Osteoblast (primary cell): ENCODE results near the gene POLR2C. TPM values are rescaled to one million over a fixed set of nuclear protein-coding genes. Genes with fewer than 3 reads are reported as not detected.
A peak's percentile ranks its signal among the peaks of the same experiment; 100 is the strongest.

Experiments used
- DNase-seq: peaks from one replicate; pipeline ENCODE4 v3.0.0; 2011; ENCODE audit warnings: low spot score, mixed read lengths; ENCODE audit not compliant: insufficient read length; ENCODE audit errors: missing footprints
- H2AFZ ChIP-seq: 2 replicates; pipeline ENCODE4 v1.6.0; 2011; ENCODE audit warnings: mild to moderate bottlenecking, low read length
- H3K27ac ChIP-seq: 2 replicates; pipeline ENCODE4 v1.5.1; 2011; ENCODE audit warnings: mild to moderate bottlenecking, low read depth, low read length, moderate library complexity
- H3K27me3 ChIP-seq: 2 replicates; pipeline ENCODE4 v1.6.0; 2012; ENCODE audit warnings: mild to moderate bottlenecking, control low read depth, inconsistent platforms, low read length, moderate library complexity; ENCODE audit not compliant: insufficient read depth
- H3K36me3 ChIP-seq: 2 replicates; pipeline ENCODE4 v1.5.1; 2011; ENCODE audit warnings: mild to moderate bottlenecking, low read length, control low read depth, moderate library complexity; ENCODE audit not compliant: insufficient read depth
- H3K4me1 ChIP-seq: 2 replicates; pipeline ENCODE4 v1.5.1; 2011; ENCODE audit warnings: mild to moderate bottlenecking, low read length, control low read depth, moderate library complexity; ENCODE audit not compliant: insufficient read depth
- H3K4me2 ChIP-seq: 2 replicates; pipeline ENCODE4 v1.6.0; 2011; ENCODE audit warnings: mild to moderate bottlenecking, low read length; ENCODE audit not compliant: insufficient read depth
- H3K4me3 ChIP-seq: fragments of 200-600 bp; sonication (generic); 3 replicates; pipeline ENCODE4 v1.5.1; 2012; ENCODE audit warnings: mild to moderate bottlenecking, low read length, inconsistent platforms; ENCODE audit not compliant: insufficient read depth
- H3K79me2 ChIP-seq: 2 replicates; pipeline ENCODE4 v1.6.0; 2012; ENCODE audit warnings: mild to moderate bottlenecking, low read length, control low read depth, inconsistent platforms; ENCODE audit not compliant: insufficient read depth
- H3K9me3 ChIP-seq: 2 replicates; pipeline ENCODE4 v1.5.1; 2011; ENCODE audit warnings: low read depth, low read length, control low read depth
- H4K20me1 ChIP-seq: 2 replicates; pipeline ENCODE4 v1.6.0; 2012; ENCODE audit warnings: mild to moderate bottlenecking, low read length, control low read depth; ENCODE audit not compliant: insufficient read depth
- CTCF ChIP-seq: IDR thresholded peaks from 2 replicates; pipeline ENCODE4 v1.5.1; 2011; ENCODE audit warnings: mild to moderate bottlenecking, low read depth, low read length, moderate library complexity; ENCODE audit errors: extremely low read depth
- total RNA-seq: library from RNA; depleted of rRNA; stranded (reverse); fragments of >200 nt; gene quantifications from 2 replicates; pipeline ENCODE4 v1.2.3, GENCODE V29; 2012

The POLR2C gene
- total RNA-seq, 1 donor = 95.2 TPM

DNA sequence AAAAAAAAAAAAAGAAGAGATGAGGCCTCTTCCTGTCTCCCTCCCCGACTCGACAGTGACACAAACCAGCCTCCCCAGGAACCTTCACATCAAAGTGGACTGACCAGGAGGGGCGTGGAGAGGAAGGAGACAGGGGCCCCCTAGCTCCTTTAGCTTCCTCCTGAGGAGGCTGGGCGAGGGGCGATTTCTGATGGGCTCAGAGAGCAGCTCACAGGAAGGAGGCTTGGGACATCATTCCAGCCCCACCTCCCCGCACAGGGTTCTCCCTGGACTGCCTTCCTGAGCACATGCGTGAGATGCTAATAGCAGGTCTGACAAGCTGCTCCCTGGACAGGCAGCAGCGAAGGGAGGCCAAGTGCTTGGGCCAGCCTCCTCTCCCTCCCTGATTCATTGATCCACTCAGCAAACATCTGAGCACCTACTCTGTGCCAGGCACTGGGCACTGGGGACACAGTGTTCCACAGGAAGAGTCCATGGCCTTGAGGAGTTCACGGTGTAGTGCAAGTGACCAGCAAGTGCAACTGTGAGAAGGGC lies 38.2 kb downstream of the POLR2C start:
- no peak overlapping the region for H3K27ac ChIP-seq
- no peaks in the 10 kb centered on the region for H3K79me2 ChIP-seq
- H3K27me3 ChIP-seq = peaks cover 22% of the 10 kb centered on the region
- DNase-seq = no peak
- no peaks in the 10 kb centered on the region for H3K4me1 ChIP-seq
- H2AFZ ChIP-seq = no peak overlapping the region
- H3K4me2 ChIP-seq = no peak overlapping the region
- no peaks in the 10 kb centered on the region for H4K20me1 ChIP-seq
- TF ChIP-seq CTCF = no peak
- no peaks in the 10 kb centered on the region for H3K36me3 ChIP-seq
- no peak overlapping the region for H3K4me3 ChIP-seq
- no peaks in the 10 kb centered on the region for H3K9me3 ChIP-seq

GRCh38 chr16:57501492-57501891 lies 39.0 kb downstream of the POLR2C start:
- Histone ChIP-seq H3K36me3 (no peaks in the 10 kb centered on the region), H3K9me3 (no peaks in the 10 kb centered on the region), H2AFZ (no peak overlapping the region), H3K27me3 (peaks cover 22% of the 10 kb centered on the region), H3K79me2 (no peaks in the 10 kb centered on the region), H3K4me3 (no peak overlapping the region), H4K20me1 (no peaks in the 10 kb centered on the region), H3K27ac (no peak overlapping the region), H3K4me2 (no peak overlapping the region), H3K4me1 (no peaks in the 10 kb centered on the region)
- no peak for DNase-seq
- no peak for TF ChIP-seq CTCF

- H3K79me2 ChIP-seq = no peaks in the 10 kb centered on the region
- no peaks in the 10 kb centered on the region for H3K4me1 ChIP-seq
- peaks cover 22% of the 10 kb centered on the region for H3K27me3 ChIP-seq
- no peaks in the 10 kb centered on the region for H3K9me3 ChIP-seq
- H3K27ac ChIP-seq = no peak overlapping the region
- no peak overlapping the region for H2AFZ ChIP-seq
- TF ChIP-seq CTCF = no peak
- H3K4me3 ChIP-seq = no peak overlapping the region
- no peaks in the 10 kb centered on the region for H3K36me3 ChIP-seq
- peak; percentile 42 for DNase-seq
- H4K20me1 ChIP-seq = no peaks in the 10 kb centered on the region
- no peak overlapping the region for H3K4me2 ChIP-seq
Measured at GRCh38 chr16:57502048-57502775, 39.7 kb downstream of the POLR2C start.

DNA sequence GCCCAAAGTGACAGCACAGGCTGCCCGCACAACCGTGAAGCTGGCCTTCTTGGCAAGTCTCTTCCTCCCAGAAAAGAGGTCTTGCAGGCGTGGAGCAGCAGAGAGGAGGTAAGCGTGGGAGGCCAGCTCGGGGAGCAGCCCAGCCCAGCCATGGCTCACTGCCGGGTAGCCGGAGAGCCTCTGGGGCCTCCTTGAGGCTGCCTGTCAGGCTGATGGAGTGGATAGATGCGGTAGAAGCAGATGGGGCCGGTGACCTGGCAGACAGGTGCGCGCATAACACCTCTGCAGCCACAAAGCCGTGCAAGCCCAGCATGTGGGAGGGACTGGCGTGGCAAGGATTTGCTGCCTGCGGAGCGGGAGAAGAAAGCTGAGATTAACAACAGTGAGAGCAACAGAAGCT lies 40.9 kb downstream of the POLR2C start:
- H2AFZ ChIP-seq = no peak overlapping the region
- peaks cover 22% of the 10 kb centered on the region for H3K27me3 ChIP-seq
- TF ChIP-seq CTCF = no peak
- no peaks in the 10 kb centered on the region for H3K9me3 ChIP-seq
- peak; percentile 78 for DNase-seq
- H3K79me2 ChIP-seq = no peaks in the 10 kb centered on the region
- H4K20me1 ChIP-seq = no peaks in the 10 kb centered on the region
- H3K27ac ChIP-seq = no peak overlapping the region
- no peaks in the 10 kb centered on the region for H3K4me1 ChIP-seq
- H3K4me3 ChIP-seq = no peak overlapping the region
- no peak overlapping the region for H3K4me2 ChIP-seq
- H3K36me3 ChIP-seq = no peaks in the 10 kb centered on the region
